PFSK-1 (cell line): ENCODE measurements around the gene MTCH2.

ENCODE experiments used
- FOXP2 ChIP-seq: optimal IDR thresholded peaks from 2 replicates; pipeline ENCODE3; 2011; ENCODE audit warnings: borderline replicate concordance, control low read depth, inconsistent platforms; ENCODE audit not compliant: insufficient read depth; ENCODE audit errors: extremely low read length, extremely low read depth
- POLR2AphosphoS5 ChIP-seq: IDR thresholded peaks from 2 replicates; pipeline ENCODE4 v1.6.1; 2012; ENCODE audit warnings: low read depth, mild to moderate bottlenecking, control low read depth, low read length, moderate library complexity
- REST ChIP-seq, 2 experiments: IDR thresholded peaks; 2 replicates each; pipeline versions ENCODE4 v1.6.1 to v1.8.0; 2011 to 2012; ENCODE audit warnings: low read depth in 2 of 2, low read length in 2 of 2, control low read depth in 1 of 2, inconsistent platforms in 1 of 2, mild to moderate bottlenecking in 1 of 2, moderate library complexity in 1 of 2; ENCODE audit not compliant: insufficient read depth in 1 of 2
- SIN3A ChIP-seq: IDR thresholded peaks from 2 replicates; pipeline ENCODE4 v1.6.1; 2012; ENCODE audit warnings: mild to moderate bottlenecking, low read length, moderate library complexity, borderline replicate concordance; ENCODE audit not compliant: insufficient read depth
- TAF1 ChIP-seq: IDR thresholded peaks from 2 replicates; pipeline ENCODE4 v1.6.1; 2012; ENCODE audit warnings: low read length, control low read depth, borderline replicate concordance; ENCODE audit not compliant: insufficient read depth

The MTCH2 gene

GRCh38 chr11:47583844-47584243 lies 58.5 kb downstream of the MTCH2 start:
- TF ChIP-seq REST (IDR thresholded peaks at IDR 0.05; ENCODE audit: insufficient read depth in 1 of 2, low read depth in 2 of 2, low read length in 2 of 2) (no peak), FOXP2 (no peak), SIN3A (no peak), POLR2AphosphoS5 (no peak), TAF1 (no peak)

- TF ChIP-seq SIN3A, result peak; percentile 85; the same call in 1 of the 2 replicates
- peak; percentile 94 for TF ChIP-seq POLR2AphosphoS5
- TF ChIP-seq FOXP2, result peak; percentile 96
- TF ChIP-seq REST (IDR thresholded peaks at IDR 0.05; ENCODE audit: insufficient read depth in 1 of 2, low read depth in 2 of 2, low read length in 2 of 2), result peak in 1 of 2 experiments; percentile 76; a peak in 3 of 4 replicates
- peak; percentile 98 for TF ChIP-seq TAF1
Measured at GRCh38 chr11:47578524-47579494, 63.5 kb downstream of the MTCH2 start, which contains the start of the genes KBTBD4 and NDUFS3. TSS of gene KBTBD4 (minus strand) at chr11:47578970. CDS start at chr11:47578951, 19 bp downstream. TSS of gene NDUFS3 (plus strand) at chr11:47579074. CDS start at chr11:47579092, 18 bp downstream.

DNA sequence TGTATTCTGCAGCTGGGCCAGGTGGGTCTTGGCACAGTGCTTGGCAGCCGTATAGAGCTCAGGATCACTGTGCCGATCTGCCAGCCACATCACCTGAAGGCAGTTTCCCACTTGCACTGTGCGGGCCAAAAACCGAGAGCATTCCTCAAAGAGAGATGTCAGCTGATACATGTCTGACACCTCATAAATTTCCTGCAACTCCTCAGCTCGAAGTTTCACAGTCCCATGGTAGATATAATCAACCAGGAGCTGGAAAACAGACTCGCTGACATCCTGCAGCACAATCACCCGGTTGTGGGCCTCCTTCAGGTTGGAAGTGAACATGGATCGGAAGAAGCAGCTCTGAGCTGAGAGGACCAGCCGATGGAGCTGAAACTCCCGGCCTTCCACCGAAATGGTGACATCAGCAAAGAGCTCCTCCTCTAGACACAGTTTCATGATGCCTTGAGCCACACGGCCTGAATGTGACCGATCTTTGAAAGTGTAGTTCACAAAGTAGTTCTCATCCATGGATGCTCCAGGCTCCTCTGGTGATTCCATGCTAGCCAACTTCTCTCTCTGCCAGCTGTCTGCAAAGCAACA lies 64.8 kb downstream of the MTCH2 start:
- TF ChIP-seq FOXP2, result no peak
- TF ChIP-seq REST (IDR thresholded peaks at IDR 0.05; ENCODE audit: insufficient read depth in 1 of 2, low read depth in 2 of 2, low read length in 2 of 2), result no peak
- TF ChIP-seq SIN3A, result no peak
- no peak for TF ChIP-seq POLR2AphosphoS5
- no peak for TF ChIP-seq TAF1

- TF ChIP-seq SIN3A (no peak), TAF1 (no peak), REST (IDR thresholded peaks at IDR 0.05; ENCODE audit: insufficient read depth in 1 of 2, low read depth in 2 of 2, low read length in 2 of 2) (no peak), POLR2AphosphoS5 (no peak), FOXP2 (no peak)
Measured at GRCh38 chr11:47573321-47573720, 69.0 kb downstream of the MTCH2 start.
